IPS-18c (cell line): Measurements from ENCODE around the gene U2AF2.

Source experiments
- H3K4me3 ChIP-seq: 2 replicates; pipeline ENCODE4 v1.7.0; 2013; ENCODE audit warnings: low read depth, mild to moderate bottlenecking, low read length, moderate library complexity; ENCODE audit not compliant: insufficient read depth
- H3K9me3 ChIP-seq: one replicate; pipeline ENCODE4 v1.6.1; 2013; ENCODE audit warnings: mild to moderate bottlenecking, low read length, moderate library complexity; ENCODE audit not compliant: control insufficient read depth, insufficient read depth

U2AF2 gene

GRCh38 chr19:55689411-55690108, 34.7 kb downstream of the U2AF2 start:
- no peak overlapping the region for H3K4me3 ChIP-seq
- H3K9me3 ChIP-seq = no peaks in the 10 kb centered on the region

GRCh38 chr19:55690109-55690768, 35.4 kb downstream of the U2AF2 start:
- Histone ChIP-seq H3K4me3 (no peak overlapping the region), H3K9me3 (no peaks in the 10 kb centered on the region)

- Histone ChIP-seq H3K4me3 (no peak overlapping the region), H3K9me3 (no peaks in the 10 kb centered on the region)
Measured at GRCh38 chr19:55690769-55691545, 36.1 kb downstream of the U2AF2 start.

- H3K4me3 ChIP-seq = no peak overlapping the region
- H3K9me3 ChIP-seq = no peaks in the 10 kb centered on the region
Measured at GRCh38 chr19:55691561-55692481, 37.0 kb downstream of the U2AF2 start.

GRCh38 chr19:55692681-55693081, 37.8 kb downstream of the U2AF2 start:
- Histone ChIP-seq H3K4me3 (no peak overlapping the region), H3K9me3 (no peaks in the 10 kb centered on the region)

- no peaks in the 10 kb centered on the region for H3K9me3 ChIP-seq
Measured at GRCh38 chr19:55693336-55693974, 38.6 kb downstream of the U2AF2 start.

GRCh38 chr19:55694241-55694655, 39.4 kb downstream of the U2AF2 start:
- Histone ChIP-seq H3K4me3 (no peak overlapping the region), H3K9me3 (no peaks in the 10 kb centered on the region)

More at GRCh38 chr19:55693336-55693974, 38.6 kb downstream of the U2AF2 start:
- H3K4me3 ChIP-seq = no peak overlapping the region

- Histone ChIP-seq H3K4me3 (no peak overlapping the region), H3K9me3 (no peaks in the 10 kb centered on the region)
Measured at GRCh38 chr19:55694656-55695491, 40.0 kb downstream of the U2AF2 start.

- Histone ChIP-seq H3K4me3 (no peak overlapping the region), H3K9me3 (no peaks in the 10 kb centered on the region)
Measured at GRCh38 chr19:55695511-55696290, 40.9 kb downstream of the U2AF2 start.

- Histone ChIP-seq H3K4me3 (no peak overlapping the region), H3K9me3 (no peaks in the 10 kb centered on the region)
Measured at GRCh38 chr19:55696301-55697068, 41.6 kb downstream of the U2AF2 start.

- Histone ChIP-seq H3K9me3 (no peaks in the 10 kb centered on the region), H3K4me3 (no peak overlapping the region)
Measured at GRCh38 chr19:55697069-55697440, 42.2 kb downstream of the U2AF2 start.

GRCh38 chr19:55697698-55698097, 42.9 kb downstream of the U2AF2 start:
- no peaks in the 10 kb centered on the region for H3K9me3 ChIP-seq
- H3K4me3 ChIP-seq = no peak overlapping the region

GRCh38 chr19:55698256-55698655, 43.4 kb downstream of the U2AF2 start:
- Histone ChIP-seq H3K4me3 (no peak overlapping the region), H3K9me3 (peaks cover 2% of the 10 kb centered on the region)

- Histone ChIP-seq H3K9me3 (peaks cover 5% of the 10 kb centered on the region), H3K4me3 (no peak overlapping the region)
Measured at GRCh38 chr19:55699221-55699620, 44.4 kb downstream of the U2AF2 start.

- Histone ChIP-seq H3K4me3 (no peak overlapping the region), H3K9me3 (peaks cover 5% of the 10 kb centered on the region)
Measured at GRCh38 chr19:55700813-55701212, 46.0 kb downstream of the U2AF2 start.
